Fibroblast of mammary gland (primary cell): ENCODE results near the gene C16orf74.

Source experiments
- DNase-seq: peaks from one replicate; pipeline ENCODE4 v3.0.0-alpha.2; 2010; ENCODE audit warnings: low read depth
- H3K4me3 ChIP-seq: 2 replicates; pipeline ENCODE4 v1.5.1; 2011; ENCODE audit warnings: low read depth, mild to moderate bottlenecking, low read length, moderate library complexity; ENCODE audit not compliant: control insufficient read depth
- CTCF ChIP-seq: conservative IDR thresholded peaks from 2 replicates; pipeline ENCODE4 v1.5.1; 2011; ENCODE audit warnings: low read depth, low read length, inconsistent platforms; ENCODE audit not compliant: control insufficient read depth, insufficient read depth

The C16orf74 gene

GRCh38 chr16:85767531-85767930, 16.6 kb upstream of the C16orf74 start:
- peak; percentile 78 for DNase-seq
- no peak for TF ChIP-seq CTCF
- no peak overlapping the region for H3K4me3 ChIP-seq

GRCh38 chr16:85765767-85766166, 14.9 kb upstream of the C16orf74 start:
- DNase-seq, result no peak
- TF ChIP-seq CTCF, result no peak
- H3K4me3 ChIP-seq, result no peak overlapping the region

- no peak for DNase-seq
- TF ChIP-seq CTCF, result no peak
- no peak overlapping the region for H3K4me3 ChIP-seq
Measured at GRCh38 chr16:85765211-85765610, 14.3 kb upstream of the C16orf74 start.

- no peak for DNase-seq
- no peak for TF ChIP-seq CTCF
- no peak overlapping the region for H3K4me3 ChIP-seq
Measured at GRCh38 chr16:85763616-85764015, 12.7 kb upstream of the C16orf74 start.

- DNase-seq, result no peak
- no peak for TF ChIP-seq CTCF
- H3K4me3 ChIP-seq, result no peak overlapping the region
Measured at GRCh38 chr16:85762970-85763369, 12.1 kb upstream of the C16orf74 start.

DNA sequence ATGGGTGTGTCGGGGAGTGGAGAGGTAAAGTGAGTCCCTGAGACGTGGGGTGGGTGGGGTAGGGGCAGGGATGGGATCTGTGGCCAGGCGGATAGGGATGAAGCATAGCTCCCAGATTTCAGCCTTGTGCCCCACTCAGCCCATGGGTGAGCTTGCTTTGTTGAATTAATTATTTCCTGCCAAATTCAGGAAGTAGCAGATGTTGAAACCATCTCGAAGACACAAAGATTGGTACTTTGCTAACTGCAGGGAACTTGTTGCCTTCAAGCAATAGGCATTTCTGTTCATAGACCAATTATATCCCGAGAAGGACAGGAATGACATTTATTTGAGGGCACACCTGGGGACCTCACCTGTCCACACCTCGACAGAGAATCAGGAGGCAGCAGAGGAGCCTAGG, 11.0 kb upstream of the C16orf74 start:
- H3K4me3 ChIP-seq, result no peak overlapping the region
- no peak for TF ChIP-seq CTCF
- DNase-seq, result no peak
